Measurements from ENCODE around the gene MYDGF.

MYDGF gene

DNA sequence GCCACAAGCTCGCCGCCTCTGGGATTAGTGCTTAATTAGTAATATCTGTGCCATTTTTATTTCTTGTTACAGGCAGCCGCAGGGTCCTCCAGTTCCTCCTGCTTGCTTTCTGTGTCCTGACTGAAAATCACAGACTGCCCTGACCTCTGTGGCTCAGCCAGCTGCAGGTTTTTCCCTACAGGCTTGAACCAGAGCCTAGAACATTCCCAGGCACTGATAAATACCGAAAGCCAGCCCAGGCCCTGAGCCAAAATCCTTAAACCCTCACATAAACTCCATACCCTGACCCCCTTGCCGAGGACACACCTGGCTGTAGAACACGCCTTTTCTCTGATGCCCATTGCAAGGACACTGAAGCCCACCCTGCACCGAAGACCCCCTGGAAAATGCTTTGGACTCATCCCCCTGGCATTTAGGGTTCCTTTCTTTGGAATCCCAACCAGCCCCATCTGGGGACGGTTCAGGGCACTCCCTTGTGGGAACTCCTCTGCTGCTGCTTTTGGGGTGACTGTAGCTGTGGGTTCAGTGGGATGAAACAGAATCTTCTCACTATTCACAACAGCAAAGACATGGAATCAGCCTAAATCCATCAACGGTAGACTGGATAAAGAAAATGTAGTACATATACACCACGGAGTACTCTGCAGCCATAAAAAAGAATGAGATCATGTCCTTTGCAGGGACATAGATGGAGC, 38.0 kb upstream of the MYDGF start:
- in situ Hi-C loops (cut with HindIII; ENCODE audit: low sequenced_read_pairs): no loop called here
- H3K4me3 ChIP-seq (ENCODE audit: low read depth, low read length): no peak overlapping the region
- TF ChIP-seq, protein P1, sequence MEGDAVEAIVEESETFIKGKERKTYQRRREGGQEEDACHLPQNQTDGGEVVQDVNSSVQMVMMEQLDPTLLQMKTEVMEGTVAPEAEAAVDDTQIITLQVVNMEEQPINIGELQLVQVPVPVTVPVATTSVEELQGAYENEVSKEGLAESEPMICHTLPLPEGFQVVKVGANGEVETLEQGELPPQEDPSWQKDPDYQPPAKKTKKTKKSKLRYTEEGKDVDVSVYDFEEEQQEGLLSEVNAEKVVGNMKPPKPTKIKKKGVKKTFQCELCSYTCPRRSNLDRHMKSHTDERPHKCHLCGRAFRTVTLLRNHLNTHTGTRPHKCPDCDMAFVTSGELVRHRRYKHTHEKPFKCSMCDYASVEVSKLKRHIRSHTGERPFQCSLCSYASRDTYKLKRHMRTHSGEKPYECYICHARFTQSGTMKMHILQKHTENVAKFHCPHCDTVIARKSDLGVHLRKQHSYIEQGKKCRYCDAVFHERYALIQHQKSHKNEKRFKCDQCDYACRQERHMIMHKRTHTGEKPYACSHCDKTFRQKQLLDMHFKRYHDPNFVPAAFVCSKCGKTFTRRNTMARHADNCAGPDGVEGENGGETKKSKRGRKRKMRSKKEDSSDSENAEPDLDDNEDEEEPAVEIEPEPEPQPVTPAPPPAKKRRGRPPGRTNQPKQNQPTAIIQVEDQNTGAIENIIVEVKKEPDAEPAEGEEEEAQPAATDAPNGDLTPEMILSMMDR (IDR thresholded peaks at IDR 0.05; ENCODE audit: low read depth, low read length, missing control alignments): no peak
- no peak for DNase-seq (ENCODE audit: low read depth)

GRCh38 chr19:4707322-4707721, 37.2 kb upstream of the MYDGF start:
- no peak overlapping the region for H3K4me3 ChIP-seq (ENCODE audit: low read depth, low read length)
- no peak for DNase-seq (ENCODE audit: low read depth)
- TF ChIP-seq, protein P1 (IDR thresholded peaks at IDR 0.05; ENCODE audit: low read depth, low read length, missing control alignments): no peak
- in situ Hi-C loops (cut with HindIII; ENCODE audit: low sequenced_read_pairs): no loop called here

- TF ChIP-seq, protein P1 (IDR thresholded peaks at IDR 0.05; ENCODE audit: low read depth, low read length, missing control alignments): no peak
- H3K4me3 ChIP-seq (ENCODE audit: low read depth, low read length): no peak overlapping the region
- DNase-seq (ENCODE audit: low read depth): no peak
- in situ Hi-C loops (cut with HindIII; ENCODE audit: low sequenced_read_pairs): no loop called here
Measured at GRCh38 chr19:4705413-4706131, 35.4 kb upstream of the MYDGF start.

DNA sequence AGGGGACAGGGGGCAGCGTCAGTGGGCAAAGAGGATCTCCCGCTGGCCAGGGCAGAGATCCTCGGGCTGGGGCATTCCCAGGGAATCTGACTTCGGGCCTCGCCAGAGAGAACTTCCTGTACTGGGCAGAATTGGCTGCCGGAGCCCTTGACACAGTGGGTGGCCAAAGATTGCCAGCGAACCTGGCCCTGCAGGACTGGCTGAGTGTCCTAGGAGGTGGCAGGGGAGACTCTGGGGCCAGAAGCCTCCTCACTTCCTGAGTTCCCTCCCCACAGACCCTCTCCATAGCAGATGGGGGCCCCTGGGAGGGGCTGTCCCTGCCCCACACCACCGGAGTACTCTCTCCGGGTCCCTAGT, 34.2 kb upstream of the MYDGF start:
- TF ChIP-seq, protein P1 (IDR thresholded peaks at IDR 0.05; ENCODE audit: low read depth, low read length, missing control alignments): no peak
- no peak for DNase-seq (ENCODE audit: low read depth)
- no peak overlapping the region for H3K4me3 ChIP-seq (ENCODE audit: low read depth, low read length)
- in situ Hi-C loops (cut with HindIII; ENCODE audit: low sequenced_read_pairs): no loop called here

- TF ChIP-seq, protein P1 (IDR thresholded peaks at IDR 0.05; ENCODE audit: low read depth, low read length, missing control alignments): no peak
- no peak for DNase-seq (ENCODE audit: low read depth)
- in situ Hi-C loops (cut with HindIII; ENCODE audit: low sequenced_read_pairs): no loop called here
- no peak overlapping the region for H3K4me3 ChIP-seq (ENCODE audit: low read depth, low read length)
Measured at GRCh38 chr19:4703671-4704316, 33.7 kb upstream of the MYDGF start.

- DNase-seq (ENCODE audit: low read depth): no peak
- in situ Hi-C loops (cut with HindIII; ENCODE audit: low sequenced_read_pairs): no loop called here
- H3K4me3 ChIP-seq (ENCODE audit: low read depth, low read length): no peak overlapping the region
- TF ChIP-seq, protein P1 (IDR thresholded peaks at IDR 0.05; ENCODE audit: low read depth, low read length, missing control alignments): no peak
Measured at GRCh38 chr19:4702764-4703163, 32.6 kb upstream of the MYDGF start.

Measured in astrocyte of the cerebellum (primary cell).